Activated CD8-positive, alpha-beta memory T cell treated with anti-CD3 and anti-CD28 coated beads, Interleukin-2, amount 50 U/mL, for 1 hour (primary cell): ENCODE data around the gene OTOG.
"Not testable (repeated sequence)": the region's sequence is repeated elsewhere in the genome, so short reads cannot be mapped to it uniquely, and the experiment has no call there.

Experiments used
- DNase-seq: peaks from one replicate; pipeline ENCODE4 v3.0.0-alpha.2; 2020; ENCODE audit errors: extremely low read depth

Gene OTOG

DNA sequence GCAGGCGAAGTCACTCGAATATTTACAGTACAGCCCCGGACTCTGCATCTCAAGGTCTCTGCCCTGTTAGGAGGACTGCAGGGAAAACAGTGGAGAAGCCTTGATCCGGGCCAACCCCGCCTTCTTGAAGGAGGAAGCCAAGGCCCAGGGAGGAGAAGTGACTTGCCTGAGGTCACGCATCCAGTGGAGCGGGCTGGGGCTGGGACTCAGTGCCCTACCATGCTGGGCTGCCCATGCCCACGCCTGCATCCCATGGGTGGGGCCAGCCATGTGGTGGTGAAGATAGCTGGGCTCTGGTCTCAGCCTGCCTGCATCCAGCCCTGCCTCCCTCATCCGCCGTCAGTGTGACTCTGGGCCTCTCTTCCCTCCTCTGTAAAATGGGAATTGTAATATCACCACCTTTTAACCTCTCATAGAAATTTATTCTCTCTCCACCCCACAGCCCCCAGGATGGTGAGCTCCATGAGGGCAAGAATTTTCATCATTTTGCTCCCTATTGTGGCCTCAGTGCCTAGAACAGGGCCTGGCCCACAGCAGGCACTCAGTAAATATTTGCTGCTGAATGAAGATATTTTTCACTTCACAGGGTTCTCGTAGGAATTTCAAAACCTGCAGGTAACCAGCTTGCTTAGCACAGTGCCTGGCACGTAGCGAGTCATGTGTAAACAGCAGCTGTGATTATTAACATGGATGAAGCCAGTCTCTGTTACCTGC is 57.3 kb downstream of the OTOG start:
- no peak for DNase-seq

DNA sequence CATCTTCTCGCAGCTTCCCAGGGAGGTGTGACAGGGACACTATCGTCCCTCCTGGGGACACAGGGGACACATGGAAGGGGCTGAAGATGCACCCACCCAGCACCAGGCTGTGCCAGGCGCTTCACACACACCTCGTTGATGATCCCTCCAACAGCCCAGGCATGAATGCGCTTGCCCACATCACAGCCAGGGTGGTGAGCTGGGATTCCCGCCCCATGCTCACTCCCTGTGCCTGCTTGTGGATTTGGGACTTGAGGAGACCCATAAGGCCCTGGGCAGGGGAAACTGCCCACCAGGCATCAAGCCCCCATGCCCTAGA is 57.8 kb downstream of the OTOG start:
- no peak for DNase-seq

DNA sequence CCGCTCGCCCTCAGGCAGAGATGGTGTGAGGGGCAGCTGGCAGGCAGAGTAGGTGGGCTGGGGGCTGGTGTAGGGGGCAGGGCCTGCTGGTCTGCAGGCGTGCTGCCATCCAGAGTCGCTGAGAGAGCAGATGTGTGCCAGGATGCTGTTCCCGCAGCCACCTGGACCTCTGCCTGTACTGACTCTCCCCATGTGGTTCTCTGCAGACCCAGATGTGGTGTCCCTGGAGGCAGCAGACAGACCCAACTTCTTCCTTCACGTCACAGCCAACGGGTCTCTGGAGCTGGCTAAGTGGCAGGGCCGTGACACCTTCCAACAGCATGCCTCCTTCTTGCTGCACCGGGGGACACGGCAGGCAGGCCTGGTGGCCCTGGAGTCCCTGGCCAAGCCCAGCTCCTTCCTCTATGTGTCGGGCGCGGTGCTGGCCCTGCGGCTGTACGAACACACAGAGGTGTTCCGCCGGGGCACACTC is 58.6 kb downstream of the OTOG start:
- no peak for DNase-seq

DNA sequence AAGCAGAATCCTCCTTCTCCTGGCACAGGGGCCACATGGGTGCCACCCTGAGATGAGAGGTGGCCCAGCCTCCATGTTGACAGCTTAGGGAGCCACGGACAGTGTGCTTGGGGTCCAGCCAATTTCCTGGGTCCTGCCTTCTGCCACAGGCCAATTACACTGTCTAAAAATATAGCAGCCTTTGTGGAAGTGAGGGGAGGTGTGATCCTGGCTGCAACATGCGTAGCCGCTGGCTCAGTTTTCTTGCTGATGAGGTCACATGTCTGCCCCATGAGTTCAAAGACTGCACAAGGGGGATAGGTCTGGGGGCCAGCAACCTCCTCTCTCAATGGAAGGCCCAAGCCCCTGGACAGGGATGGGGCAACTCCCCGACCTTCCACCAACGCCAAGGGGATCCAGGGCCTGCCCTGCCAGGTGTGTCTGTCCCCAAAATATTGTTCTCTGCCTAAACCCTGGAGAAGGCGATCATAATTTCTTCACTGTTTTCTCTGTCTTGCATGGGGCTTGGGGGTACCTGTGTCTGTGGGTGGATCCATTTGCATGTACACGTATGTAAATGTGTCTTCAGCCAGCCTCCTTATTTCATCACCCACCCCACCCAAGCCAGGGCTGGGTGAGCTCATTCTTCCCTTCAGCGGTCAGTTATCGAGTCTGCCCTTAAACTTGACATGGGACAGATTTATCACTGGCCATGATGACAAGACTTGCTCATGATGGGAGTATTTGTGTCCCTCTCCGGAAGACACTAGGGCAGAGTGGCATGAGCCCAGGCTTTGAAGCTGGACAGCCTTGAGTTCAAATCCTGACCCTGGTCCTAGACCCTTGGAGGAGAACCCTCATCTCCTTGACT is 59.4 kb downstream of the OTOG start:
- DNase-seq, result no peak

DNA sequence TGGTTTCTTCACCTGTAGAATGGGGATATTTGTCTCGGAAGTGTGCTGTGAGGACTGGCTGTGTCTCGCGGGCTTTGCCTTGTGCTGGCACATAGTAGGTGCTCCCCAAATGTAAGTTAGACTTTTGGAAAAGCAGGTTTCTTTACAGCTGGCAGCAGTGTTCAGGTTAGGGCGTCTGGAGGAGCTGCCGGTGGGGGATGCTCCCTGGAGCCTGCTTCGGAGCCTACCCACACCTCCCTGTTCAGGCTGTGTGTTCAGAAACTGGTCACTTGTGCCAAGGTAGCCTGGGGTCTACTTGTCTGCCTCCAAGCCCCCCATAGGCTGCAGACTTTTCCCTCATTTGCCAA is 60.0 kb downstream of the OTOG start:
- no peak for DNase-seq

DNA sequence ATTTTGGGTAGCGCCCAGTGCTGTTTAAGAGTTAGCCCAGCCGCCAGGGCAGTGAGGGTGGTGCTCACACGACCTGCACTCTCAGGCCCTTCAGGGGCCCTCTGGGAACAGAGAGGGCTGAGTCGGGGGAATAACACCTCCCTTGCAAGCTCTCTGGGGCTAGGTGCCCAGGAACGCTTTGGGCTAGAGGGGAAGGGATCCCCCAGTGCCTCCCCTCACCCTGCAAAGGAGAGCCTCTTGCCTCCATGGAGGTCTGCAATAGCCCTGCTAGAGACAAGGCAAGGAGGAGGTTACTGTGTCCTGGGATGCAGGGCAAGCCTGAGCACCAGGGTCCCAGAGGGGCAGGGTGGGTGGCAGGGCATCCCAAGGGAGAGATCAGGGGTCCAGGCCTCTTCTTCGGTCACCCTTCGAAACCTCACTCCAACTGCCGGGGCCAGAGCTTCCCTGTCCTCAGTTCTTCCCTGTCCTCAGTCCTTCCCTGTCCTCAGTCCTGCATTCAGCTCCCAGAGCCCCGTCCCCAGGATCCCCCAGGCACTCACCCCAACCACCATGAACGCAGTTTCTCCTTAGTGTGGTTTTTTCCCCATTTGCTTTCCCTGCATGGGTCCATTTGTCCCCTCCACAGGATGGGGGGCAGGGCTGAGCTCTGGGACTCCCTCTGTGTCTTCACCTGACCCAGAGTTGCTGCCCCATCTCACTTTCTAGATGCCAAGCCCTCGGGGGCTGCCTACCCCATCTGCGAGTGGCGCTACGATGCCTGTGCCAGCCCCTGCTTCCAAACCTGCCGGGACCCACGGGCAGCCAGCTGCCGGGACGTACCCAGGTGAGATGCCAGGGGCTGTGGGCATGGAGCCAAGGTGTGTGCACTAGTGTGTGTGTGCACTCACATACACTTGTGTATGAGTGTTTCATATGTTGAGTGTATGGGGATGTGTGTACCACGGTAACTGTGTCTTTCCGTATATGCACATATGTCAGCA is 60.8 kb downstream of the OTOG start:
- DNase-seq, result no peak

DNA sequence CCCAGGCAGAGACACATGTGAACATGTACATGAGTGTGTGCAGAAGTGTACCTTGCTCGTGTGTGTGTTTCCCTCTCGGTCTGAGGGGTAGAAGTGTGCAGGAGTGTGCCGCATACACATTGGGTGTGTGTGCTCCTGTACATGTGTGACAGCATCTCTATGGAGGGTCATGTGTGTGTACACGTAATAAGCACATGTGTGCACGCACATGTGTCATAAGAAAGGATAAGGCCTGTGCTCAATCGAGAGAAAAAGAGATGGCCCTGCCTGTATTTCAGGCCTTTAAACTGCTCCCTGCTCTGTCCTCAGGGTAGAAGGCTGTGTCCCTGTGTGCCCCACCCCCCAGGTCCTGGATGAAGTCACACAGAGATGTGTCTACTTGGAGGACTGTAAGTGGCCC is 61.8 kb downstream of the OTOG start:
- DNase-seq, result no peak

DNA sequence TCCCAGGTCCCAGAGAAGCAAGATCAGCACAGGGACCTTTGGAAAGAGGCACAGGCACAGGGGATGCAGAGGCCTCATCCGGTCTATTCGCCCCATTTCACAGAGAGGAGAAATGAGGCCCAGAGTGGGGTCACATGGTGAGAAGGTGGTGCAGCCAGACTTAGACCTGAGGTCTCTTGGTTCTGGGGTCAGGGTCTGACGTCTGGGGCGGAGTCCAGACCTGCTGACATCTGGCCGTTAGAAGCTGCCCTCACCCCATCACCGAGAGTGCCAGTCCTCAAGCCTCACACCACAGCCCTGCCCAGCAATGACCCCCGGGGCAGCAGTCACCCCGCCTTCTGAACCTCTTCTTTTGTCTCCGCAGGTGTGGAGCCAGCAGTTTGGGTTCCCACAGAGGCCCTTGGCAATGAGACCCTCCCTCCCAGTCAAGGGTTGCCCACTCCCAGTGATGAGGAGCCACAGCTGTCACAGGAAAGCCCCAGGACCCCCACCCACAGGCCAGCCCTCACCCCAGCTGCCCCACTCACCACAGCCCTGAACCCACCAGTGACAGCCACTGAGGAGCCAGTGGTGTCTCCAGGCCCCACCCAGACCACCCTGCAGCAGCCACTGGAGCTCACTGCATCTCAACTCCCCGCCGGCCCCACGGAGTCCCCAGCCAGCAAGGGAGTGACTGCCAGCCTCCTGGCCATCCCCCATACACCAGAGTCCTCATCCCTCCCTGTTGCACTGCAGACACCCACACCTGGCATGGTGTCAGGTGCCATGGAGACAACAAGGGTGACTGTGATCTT is 62.4 kb downstream of the OTOG start:
- DNase-seq, result no peak

DNA sequence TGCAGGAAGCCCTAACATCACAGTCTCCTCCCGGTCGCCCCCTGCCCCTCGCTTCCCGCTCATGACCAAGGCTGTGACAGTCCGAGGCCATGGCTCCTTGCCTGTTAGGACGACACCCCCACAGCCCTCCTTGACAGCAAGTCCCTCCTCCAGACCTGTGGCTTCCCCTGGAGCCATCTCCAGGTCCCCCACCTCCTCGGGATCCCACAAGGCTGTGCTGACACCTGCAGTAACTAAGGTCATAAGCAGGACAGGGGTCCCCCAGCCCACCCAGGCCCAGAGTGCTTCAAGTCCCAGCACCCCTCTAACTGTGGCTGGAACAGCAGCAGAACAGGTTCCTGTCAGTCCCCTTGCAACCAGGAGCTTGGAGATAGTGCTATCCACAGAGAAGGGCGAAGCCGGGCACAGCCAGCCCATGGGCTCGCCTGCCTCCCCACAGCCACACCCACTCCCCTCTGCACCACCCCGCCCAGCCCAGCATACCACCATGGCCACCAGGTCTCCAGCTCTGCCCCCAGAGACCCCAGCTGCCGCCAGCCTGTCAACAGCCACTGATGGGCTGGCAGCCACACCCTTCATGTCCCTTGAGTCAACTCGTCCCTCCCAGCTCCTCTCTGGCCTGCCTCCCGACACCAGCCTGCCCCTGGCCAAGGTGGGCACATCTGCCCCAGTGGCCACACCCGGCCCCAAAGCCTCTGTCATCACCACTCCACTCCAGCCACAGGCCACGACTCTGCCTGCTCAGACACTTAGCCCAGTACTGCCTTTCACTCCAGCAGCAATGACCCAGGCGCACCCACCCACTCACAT is 63.2 kb downstream of the OTOG start:
- DNase-seq, result no peak

DNA sequence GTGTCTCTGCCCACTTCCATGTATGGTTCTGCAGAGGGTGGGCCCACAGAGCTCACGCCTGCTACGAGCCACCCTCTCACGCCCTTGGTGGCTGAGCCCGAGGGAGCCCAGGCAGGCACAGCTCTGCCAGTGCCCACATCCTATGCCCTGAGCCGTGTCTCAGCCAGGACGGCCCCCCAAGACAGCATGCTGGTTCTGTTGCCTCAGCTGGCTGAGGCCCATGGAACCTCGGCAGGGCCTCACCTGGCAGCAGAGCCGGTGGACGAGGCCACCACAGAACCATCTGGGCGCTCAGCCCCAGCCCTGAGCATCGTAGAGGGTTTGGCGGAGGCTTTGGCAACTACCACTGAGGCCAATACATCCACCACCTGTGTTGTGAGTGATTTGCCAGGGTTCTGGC is 64.0 kb downstream of the OTOG start:
- no peak for DNase-seq

DNA sequence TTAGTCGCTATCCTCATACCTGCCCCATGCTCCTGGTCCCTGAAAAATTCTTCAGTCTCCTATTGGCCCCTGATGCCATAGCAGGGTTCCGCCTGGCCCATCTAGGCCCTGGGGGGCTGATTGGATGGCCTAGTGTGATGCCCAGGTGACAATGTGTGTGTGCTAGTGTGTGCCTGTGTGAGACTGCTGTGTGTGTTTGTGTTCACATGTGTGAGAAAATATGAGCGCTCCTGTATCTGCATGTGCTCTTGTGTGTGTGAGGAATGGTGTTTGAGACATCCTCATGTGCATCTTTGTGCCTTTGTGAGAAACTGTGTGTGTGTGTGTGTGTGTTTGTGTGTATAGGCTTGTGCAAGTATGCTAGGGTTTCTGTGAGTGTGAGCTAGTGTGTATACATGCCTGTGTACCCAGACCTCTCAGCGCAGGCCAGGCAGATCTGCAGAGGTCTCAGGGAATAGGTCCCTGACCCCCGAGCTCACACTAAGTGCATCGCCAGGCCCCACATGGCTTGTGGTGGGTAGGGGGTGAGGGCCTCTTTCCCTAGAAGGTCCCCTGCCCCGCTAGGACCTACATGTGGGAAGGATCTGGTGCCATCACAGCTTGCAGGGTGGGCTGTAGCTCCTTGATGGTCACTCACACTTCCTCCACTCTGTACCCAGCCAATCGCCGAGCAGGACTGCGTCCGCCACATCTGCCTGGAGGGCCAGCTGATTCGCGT is 64.6 kb downstream of the OTOG start:
- DNase-seq, result no peak

DNA sequence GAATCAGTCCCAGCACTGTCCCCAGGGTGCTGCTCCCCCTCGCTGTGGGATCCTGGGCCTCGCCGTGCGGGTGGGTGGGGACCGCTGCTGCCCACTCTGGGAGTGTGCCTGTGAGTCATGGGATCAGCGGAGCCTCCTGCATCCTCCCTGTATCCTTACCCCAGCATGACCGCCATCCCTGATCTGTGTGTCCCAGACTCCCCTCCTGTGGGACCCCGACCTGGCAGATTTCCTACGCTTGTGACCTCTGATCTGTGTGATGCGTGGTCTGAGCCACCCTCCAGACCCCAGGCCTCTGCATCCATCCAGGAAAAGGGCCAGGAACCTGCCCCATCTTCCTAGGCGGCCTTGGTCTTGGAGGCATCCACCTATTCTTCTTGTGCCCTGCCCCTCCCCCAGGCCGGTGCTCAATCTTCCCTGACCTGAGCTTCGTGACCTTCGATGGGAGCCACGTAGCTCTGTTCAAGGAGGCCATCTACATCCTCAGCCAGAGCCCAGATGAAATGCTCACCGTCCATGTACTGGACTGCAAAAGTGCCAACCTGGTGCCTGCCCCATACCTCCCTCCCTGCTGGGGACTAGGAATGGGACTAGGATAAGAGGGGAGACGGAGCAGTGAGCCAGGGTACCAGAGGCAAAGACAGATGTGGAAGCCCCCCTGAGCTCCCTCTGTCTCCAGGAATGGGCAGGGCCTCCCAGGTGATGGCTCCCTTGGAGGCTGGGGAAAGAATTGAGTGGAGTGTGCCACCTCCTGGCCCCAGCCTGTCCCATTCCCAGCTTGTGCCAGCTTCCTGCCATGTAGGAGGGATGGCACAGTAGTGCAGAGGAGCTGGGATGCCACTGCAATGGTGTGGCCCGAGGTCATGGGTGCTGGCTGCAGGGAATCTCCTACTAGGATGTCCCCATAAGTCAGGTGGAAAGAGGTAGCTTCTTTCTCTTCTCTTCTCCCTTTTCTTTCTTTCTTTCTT is 65.4 kb downstream of the OTOG start:
- DNase-seq, result no peak

DNA sequence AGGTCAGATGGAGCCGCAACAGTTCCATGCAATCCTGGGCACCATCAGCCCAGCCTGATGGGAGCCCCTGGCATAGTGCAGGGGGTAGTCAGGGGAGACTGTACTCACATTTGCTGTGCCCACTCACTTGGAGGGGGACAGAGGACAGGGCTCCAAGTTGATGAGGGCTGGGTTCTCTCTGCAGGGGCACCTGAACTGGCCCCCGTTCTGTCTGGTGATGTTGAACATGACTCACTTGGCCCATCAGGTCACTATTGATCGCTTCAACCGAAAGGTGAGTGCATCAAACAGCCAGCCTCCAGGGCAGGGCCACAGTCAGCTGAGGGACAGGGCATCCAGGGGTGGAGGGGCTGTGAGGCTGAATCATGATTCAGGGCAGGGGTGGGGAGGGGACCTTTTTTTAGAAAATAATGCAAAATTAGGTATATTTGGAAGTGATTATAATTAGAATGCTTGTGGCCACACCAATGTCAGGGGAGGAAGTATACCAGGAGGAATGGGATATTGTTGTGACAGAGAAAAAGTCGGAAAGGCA is 66.4 kb downstream of the OTOG start:
- no peak for DNase-seq

DNA sequence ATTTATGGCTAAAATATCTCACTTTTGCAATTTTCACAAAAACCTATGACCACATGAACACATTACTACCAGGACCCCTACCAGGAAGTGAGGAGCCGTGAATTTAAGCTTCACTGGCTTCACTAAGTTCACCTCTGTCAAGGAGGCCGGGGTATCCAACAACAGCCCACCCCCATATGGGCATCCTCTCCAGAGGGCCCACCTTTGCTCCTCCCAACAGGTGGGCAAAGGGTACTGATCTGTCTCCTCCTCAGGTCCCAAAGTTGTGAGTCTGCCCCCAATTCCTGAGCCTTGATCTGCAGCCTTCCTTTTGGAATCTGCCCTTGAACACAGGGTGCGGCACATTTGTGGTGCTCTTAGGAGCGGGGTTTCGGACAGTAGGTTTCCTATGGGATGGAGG is 66.9 kb downstream of the OTOG start:
- no peak for DNase-seq

DNA sequence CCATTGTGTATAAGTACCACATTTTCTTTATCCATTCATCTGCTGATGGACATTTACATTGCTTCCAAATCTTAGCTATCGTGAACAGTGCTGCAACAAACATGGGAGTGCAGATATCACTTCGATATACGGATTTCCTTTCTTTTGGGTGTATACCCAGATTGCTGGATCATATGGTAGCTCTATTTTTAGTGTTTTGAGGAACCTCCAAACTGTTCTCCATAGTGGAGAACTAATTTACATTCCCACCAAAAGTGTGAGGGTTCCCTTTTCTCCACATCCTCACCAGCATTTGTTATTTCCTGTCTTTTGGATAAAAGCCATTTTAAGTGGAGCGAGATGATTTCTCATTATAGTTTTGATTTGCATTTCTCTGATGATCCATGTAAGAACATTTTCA is 75.7 kb downstream of the OTOG start:
- not testable (repeated sequence) for DNase-seq

DNA sequence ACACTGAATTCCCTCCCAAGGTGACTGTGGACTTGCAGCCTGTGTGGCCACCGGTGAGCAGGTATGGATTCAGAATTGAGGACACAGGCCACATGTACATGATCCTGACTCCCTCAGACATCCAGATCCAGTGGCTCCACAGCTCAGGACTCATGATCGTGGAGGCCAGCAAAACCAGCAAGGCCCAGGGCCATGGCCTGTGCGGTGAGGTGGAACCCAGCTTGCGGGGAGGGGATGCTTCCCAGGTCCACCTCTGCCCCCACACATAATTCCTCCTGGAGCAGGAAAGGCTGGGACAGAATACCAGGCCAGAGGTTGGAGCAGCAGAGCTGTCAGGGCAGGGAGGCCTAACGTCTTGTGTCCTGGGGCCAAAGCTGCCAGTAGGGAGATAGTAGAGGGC is 82.1 kb downstream of the OTOG start:
- DNase-seq, result no peak

DNA sequence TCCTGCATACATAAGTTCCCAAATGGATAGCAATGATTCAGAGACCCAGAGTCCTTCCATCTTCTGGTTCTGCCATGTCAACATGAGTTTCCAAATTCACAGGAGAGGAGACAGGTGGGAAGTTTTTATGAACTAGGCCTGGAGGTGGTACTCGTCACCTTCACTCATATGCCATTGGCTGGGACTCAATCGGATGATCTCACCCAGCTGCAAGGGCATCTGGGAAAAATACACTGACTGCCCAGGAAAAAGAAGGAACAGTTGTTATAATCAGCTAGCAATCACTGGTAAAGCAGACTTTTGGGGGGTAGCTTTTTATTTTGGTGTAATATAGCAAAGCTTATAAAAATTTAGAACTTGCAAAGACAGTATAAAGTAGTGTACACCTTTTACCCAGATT is 83.9 kb downstream of the OTOG start:
- DNase-seq, result no peak

DNA sequence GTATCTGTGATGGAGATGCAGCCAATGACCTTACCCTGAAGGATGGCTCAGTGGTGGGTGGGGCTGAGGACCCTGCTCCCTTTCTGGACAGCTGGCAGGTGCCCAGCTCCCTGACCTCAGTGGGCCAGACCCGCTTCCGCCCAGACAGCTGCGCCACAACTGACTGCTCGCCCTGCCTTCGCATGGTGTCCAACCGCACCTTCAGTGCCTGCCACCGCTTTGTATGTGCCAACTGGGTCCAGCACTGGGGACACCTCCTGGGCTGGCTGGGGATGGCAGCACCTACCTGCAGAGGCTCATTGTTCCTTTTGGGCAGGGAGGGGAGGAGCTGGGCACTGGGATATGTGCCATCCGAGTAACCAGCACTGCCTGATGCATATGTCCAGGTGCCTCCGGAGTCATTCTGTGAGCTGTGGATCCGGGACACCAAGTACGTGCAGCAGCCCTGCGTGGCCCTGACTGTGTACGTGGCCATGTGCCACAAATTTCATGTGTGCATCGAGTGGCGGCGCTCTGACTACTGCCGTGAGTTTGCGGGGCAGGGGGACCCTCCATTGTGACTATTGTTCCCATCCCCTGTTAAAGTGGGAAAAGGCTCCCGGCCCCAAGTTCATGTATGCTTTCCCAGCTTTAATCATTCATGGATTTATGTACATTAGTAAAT is 84.8 kb downstream of the OTOG start:
- no peak for DNase-seq
